ENCODE data around the gene EIF4E1B.

DNA sequence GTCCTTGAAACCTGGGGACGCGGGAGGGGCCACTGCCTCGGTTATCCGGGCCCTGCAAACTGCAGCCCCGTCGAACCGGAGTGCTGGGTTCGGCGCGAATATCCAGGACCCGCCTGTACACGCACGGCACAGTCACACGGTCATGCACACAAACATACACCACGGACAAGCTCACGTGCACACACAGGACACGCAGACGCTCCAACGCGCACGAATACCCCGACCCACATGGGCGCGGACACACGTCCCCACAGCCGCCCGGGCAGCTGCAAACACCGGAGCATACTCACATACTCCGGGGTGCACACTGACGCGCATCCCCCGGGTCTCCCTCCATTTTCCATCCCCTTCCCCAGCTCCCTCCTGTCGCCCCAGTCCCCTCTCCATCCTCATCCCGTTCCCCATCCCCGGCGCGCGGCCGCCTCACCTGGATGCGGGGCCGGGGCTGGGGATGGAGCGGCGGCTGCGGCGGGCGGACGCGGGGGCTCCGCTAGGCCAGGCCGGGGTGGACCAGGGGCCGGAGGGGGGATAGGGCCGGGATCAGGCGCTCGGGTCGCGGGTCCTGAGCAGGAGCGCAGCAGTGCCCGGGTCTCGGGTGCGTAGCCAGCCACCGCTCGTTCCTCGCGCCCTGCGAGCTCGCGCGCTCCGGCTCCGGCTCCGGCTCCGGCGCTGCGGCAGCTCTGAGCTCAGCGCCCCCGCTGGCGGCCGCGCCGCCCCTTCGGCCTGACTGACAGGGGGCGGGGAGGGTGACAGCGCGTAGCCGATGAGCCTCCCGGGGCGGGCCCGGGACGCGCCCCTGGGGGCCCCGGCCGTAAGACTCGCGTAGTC is at the start of gene EIF4E1B, which contains the start of gene SNCB:
- TF ChIP-seq, protein P1, sequence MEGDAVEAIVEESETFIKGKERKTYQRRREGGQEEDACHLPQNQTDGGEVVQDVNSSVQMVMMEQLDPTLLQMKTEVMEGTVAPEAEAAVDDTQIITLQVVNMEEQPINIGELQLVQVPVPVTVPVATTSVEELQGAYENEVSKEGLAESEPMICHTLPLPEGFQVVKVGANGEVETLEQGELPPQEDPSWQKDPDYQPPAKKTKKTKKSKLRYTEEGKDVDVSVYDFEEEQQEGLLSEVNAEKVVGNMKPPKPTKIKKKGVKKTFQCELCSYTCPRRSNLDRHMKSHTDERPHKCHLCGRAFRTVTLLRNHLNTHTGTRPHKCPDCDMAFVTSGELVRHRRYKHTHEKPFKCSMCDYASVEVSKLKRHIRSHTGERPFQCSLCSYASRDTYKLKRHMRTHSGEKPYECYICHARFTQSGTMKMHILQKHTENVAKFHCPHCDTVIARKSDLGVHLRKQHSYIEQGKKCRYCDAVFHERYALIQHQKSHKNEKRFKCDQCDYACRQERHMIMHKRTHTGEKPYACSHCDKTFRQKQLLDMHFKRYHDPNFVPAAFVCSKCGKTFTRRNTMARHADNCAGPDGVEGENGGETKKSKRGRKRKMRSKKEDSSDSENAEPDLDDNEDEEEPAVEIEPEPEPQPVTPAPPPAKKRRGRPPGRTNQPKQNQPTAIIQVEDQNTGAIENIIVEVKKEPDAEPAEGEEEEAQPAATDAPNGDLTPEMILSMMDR (conservative IDR thresholded peaks at IDR 0.05; ENCODE audit: low read depth, low read length), result no peak
- no peak for TF ChIP-seq EZH2 (IDR thresholded peaks at IDR 0.05; ENCODE audit: borderline replicate concordance, low read depth, low read length, poor library complexity, severe bottlenecking)
